Panc1 (cell line): Measurements from ENCODE around the gene SMIM20. TPM values are rescaled to one million over a fixed set of nuclear protein-coding genes. Genes with fewer than 3 reads are reported as not detected.

Experiments used
- ATAC-seq: fragments of 200-7000 bp; cut with Tn5 transposase; 2 replicates; pipeline ENCODE4 v1.9.1; 2020; ENCODE audit warnings: mild to moderate bottlenecking, moderate library complexity
- BruUV-seq: library from RNA; stranded (reverse); fragments of 400-500 nt; replicated peaks from 2 replicates; lab custom pipeline; 2021; lab: Mats Ljungman, UMichigan
- CTCF ChIA-PET: fragments of 300-600 bp; sonication (Branson Sonifier 250); formaldehyde crosslinking; loops from one replicate; lab custom pipeline; 2022; ENCODE audit warnings: antibody characterized with exemption; lab: Charles Lee
- POLR2A ChIA-PET: fragments of 300-600 bp; sonication (Branson Sonifier 250); formaldehyde crosslinking; loops from one replicate; lab custom pipeline; 2022; ENCODE audit warnings: antibody characterized with exemption; lab: Charles Lee
- DNase-seq: peaks from one replicate; pipeline ENCODE4 v3.0.0-alpha.2; 2010; ENCODE audit warnings: low read depth, low spot score
- H3K27ac ChIP-seq: 2 replicates; pipeline ENCODE4 v1.5.1; 2011; ENCODE audit warnings: mild to moderate bottlenecking, low read length, inconsistent platforms
- H3K27me3 ChIP-seq: fragments of 200-500 bp; sonication (Bioruptor generic); 2 replicates; pipeline ENCODE4 v1.6.0; 2014; ENCODE audit warnings: low read length, inconsistent platforms; ENCODE audit not compliant: control insufficient read depth, insufficient read depth
- H3K36me3 ChIP-seq: fragments of 200-500 bp; sonication (Bioruptor generic); 2 replicates; pipeline ENCODE4 v1.5.1; 2014; ENCODE audit warnings: inconsistent platforms, mild to moderate bottlenecking, low read length, moderate library complexity; ENCODE audit not compliant: control insufficient read depth, insufficient read depth
- H3K4me1 ChIP-seq: 2 replicates; pipeline ENCODE4 v1.5.1; 2011; ENCODE audit warnings: inconsistent platforms, mild to moderate bottlenecking, low read length, moderate library complexity; ENCODE audit not compliant: control insufficient read depth, insufficient read depth
- H3K4me3 ChIP-seq, 2 experiments: 2 replicates each; pipeline ENCODE4 v1.5.1; 2011 to 2012; ENCODE audit warnings: low read depth in 2 of 2, low read length in 2 of 2, mild to moderate bottlenecking in 2 of 2, inconsistent platforms in 1 of 2, moderate library complexity in 1 of 2
- H3K9me3 ChIP-seq: fragments of 200-500 bp; sonication (Bioruptor generic); 2 replicates; pipeline ENCODE4 v1.5.1; 2014; ENCODE audit warnings: low read depth, mild to moderate bottlenecking, inconsistent platforms, low read length, moderate library complexity; ENCODE audit not compliant: control insufficient read depth, insufficient read depth
- CTCF ChIP-seq: fragments of 450-650 bp; IDR thresholded peaks from 2 replicates; pipeline ENCODE4 v1.5.1; 2017; ENCODE audit warnings: mild to moderate bottlenecking
- POLR2AphosphoS5 ChIP-seq: IDR thresholded peaks from 2 replicates; pipeline ENCODE4 v1.6.1; 2012; ENCODE audit warnings: mild to moderate bottlenecking, low read depth, low read length, moderate library complexity
- REST ChIP-seq, 2 experiments: IDR thresholded peaks; 2 replicates each; pipeline ENCODE4 v1.6.1; 2011 to 2012; ENCODE audit warnings: low read depth in 2 of 2, control low read depth in 1 of 2, low read length in 1 of 2, mild to moderate bottlenecking in 1 of 2, moderate library complexity in 1 of 2; ENCODE audit not compliant: insufficient read depth in 1 of 2
- SIN3A ChIP-seq: IDR thresholded peaks from 2 replicates; pipeline ENCODE4 v1.6.1; 2012; ENCODE audit warnings: low read depth, mild to moderate bottlenecking, low read length, moderate library complexity, borderline replicate concordance; ENCODE audit not compliant: insufficient read depth
- TCF7L2 ChIP-seq: IDR thresholded peaks from 2 replicates; pipeline ENCODE4 v1.6.1; 2011; ENCODE audit warnings: mild to moderate bottlenecking, low read depth, low read length, inconsistent platforms
- in situ Hi-C: cut with HindIII; loops from 2 replicates; pipeline ENCODE4 v1.10.0; 2016; ENCODE audit warnings: low sequenced_read_pairs, low pct_unique_long_range_greater_than_20kb
- intact Hi-C: fragments of 100-400 bp; cut with micrococcal nuclease; formaldehyde crosslinking; loops from one replicate; pipeline ENCODE4 v1.10.0; 2022; ENCODE audit not compliant: unreplicated experiment
- total RNA-seq: library from RNA; stranded (reverse); gene quantifications from one replicate; pipeline ENCODE4 v1.2.1, GENCODE V29; 2021; ENCODE audit not compliant: unreplicated experiment

The SMIM20 gene
- total RNA-seq, 1 experiment from 2014 or later: 16.5 TPM

GRCh38 chr4:25916870-25917269 lies 2.9 kb downstream of the SMIM20 start:
- no peaks in the 10 kb centered on the region; the same call in 1 of the 2 replicates for H3K4me1 ChIP-seq
- no peak for DNase-seq
- in situ Hi-C loops: no loop called here
- intact Hi-C loops: no loop called here
- no TSS peak for BruUV-seq
- no peak overlapping the region for H3K4me3 ChIP-seq
- POLR2A ChIA-PET: no interaction called here
- H3K27me3 ChIP-seq: no peaks in the 10 kb centered on the region
- CTCF ChIA-PET: no interaction called here
- no peaks in the 10 kb centered on the region for H3K9me3 ChIP-seq
- H3K36me3 ChIP-seq: peaks cover 6% of the 10 kb centered on the region; the same call in 1 of the 2 replicates
- no peak for ATAC-seq
- TF ChIP-seq SIN3A (no peak), POLR2AphosphoS5 (no peak), REST (IDR thresholded peaks at IDR 0.05; ENCODE audit: insufficient read depth in 1 of 2, low read depth in 2 of 2, low read length in 1 of 2) (no peak), CTCF (no peak), TCF7L2 (no peak)
- H3K27ac ChIP-seq: no peak overlapping the region

- in situ Hi-C loops (no loop called here), intact Hi-C loops (no loop called here)
- Histone ChIP-seq H3K9me3 (no peaks in the 10 kb centered on the region), H3K4me3 (no peak overlapping the region), H3K4me1 (no peaks in the 10 kb centered on the region; the same call in 1 of the 2 replicates), H3K27ac (no peak overlapping the region; the same call in 1 of the 2 replicates), H3K27me3 (no peaks in the 10 kb centered on the region), H3K36me3 (peaks cover 2% of the 10 kb centered on the region; the same call in 1 of the 2 replicates)
- DNase-seq (no peak), ATAC-seq (no peak)
- no TSS peak for BruUV-seq
- POLR2A ChIA-PET: no interaction called here
- CTCF ChIA-PET: no interaction called here
- no peak for TF ChIP-seq REST (IDR thresholded peaks at IDR 0.05; ENCODE audit: insufficient read depth in 1 of 2, low read depth in 2 of 2, low read length in 1 of 2)
- TF ChIP-seq POLR2AphosphoS5: no peak
- TF ChIP-seq CTCF: no peak
Observed at GRCh38 chr4:25919676-25920075, 5.7 kb downstream of the SMIM20 start.
